Measurements from ENCODE around the gene PFKL.

Gene PFKL

GRCh38 chr21:44299458-44300261 lies at the start of gene PFKL:
Gene PFKL, plus strand, starts transcription at chr21:44300053. Its CDS starts 53 bp downstream, at chr21:44300106.
- no peak for DNase-seq

- no peak for DNase-seq
These were observed 45.8 kb upstream of the PFKL start for GRCh38 chr21:44253832-44254710.

- DNase-seq: no peak
These were observed 44.3 kb upstream of the PFKL start for GRCh38 chr21:44255511-44255981.

- no peak for DNase-seq
These were observed 41.7 kb upstream of the PFKL start for GRCh38 chr21:44258056-44258725.

- DNase-seq: no peak
These were observed 40.7 kb upstream of the PFKL start for GRCh38 chr21:44259082-44259705.

- no peak for DNase-seq
These were observed 39.8 kb upstream of the PFKL start for GRCh38 chr21:44260066-44260465.

GRCh38 chr21:44260791-44261631 lies 38.8 kb upstream of the PFKL start:
- DNase-seq: no peak

GRCh38 chr21:44261675-44262295 lies 38.1 kb upstream of the PFKL start, which contains the start of gene DNMT3L:
Gene DNMT3L, minus strand, starts transcription at chr21:44261897. Its CDS starts 638 bp downstream, at chr21:44261259.
- DNase-seq: no peak

- no peak for DNase-seq
These were observed 37.4 kb upstream of the PFKL start for GRCh38 chr21:44262338-44263056.

- no peak for DNase-seq
These were observed 36.6 kb upstream of the PFKL start for GRCh38 chr21:44263221-44263760.

- no peak for DNase-seq
These were observed 36.1 kb upstream of the PFKL start for GRCh38 chr21:44263768-44264167.

- no peak for DNase-seq
These were observed 34.1 kb upstream of the PFKL start for GRCh38 chr21:44265734-44266270.

- no peak for DNase-seq
These were observed 32.2 kb upstream of the PFKL start for GRCh38 chr21:44267655-44268142.

GRCh38 chr21:44269090-44269489 lies 30.8 kb upstream of the PFKL start:
- DNase-seq: no peak

- DNase-seq: no peak
These were observed 28.1 kb upstream of the PFKL start for GRCh38 chr21:44271558-44272283.

- no peak for DNase-seq
These were observed 27.5 kb upstream of the PFKL start for GRCh38 chr21:44272284-44272858.

GRCh38 chr21:44273046-44273445 lies 26.8 kb upstream of the PFKL start:
- DNase-seq: no peak

- no peak for DNase-seq
These were observed 24.8 kb upstream of the PFKL start for GRCh38 chr21:44275041-44275440.
